WERI-Rb-1 (cell line): ENCODE data around the gene IMPDH2.

Experiments
- DNase-seq: peaks from one replicate; pipeline ENCODE4 v3.0.0-alpha.2; 2020
- H3K27ac ChIP-seq: fragments of 250-450 bp; sonication (Bioruptor Pico); 2 replicates; pipeline ENCODE4 v1.5.1; 2020; ENCODE audit warnings: mild to moderate bottlenecking, moderate library complexity
- H3K27me3 ChIP-seq: fragments of 250-450 bp; sonication (Bioruptor Pico); 2 replicates; pipeline ENCODE4 v1.5.1; 2021; ENCODE audit warnings: mild to moderate bottlenecking, low read depth, moderate library complexity; ENCODE audit not compliant: insufficient read depth, severe bottlenecking
- H3K36me3 ChIP-seq: fragments of 250-450 bp; sonication (Bioruptor Pico); 2 replicates; pipeline ENCODE4 v1.5.1; 2020; ENCODE audit warnings: mild to moderate bottlenecking, moderate library complexity
- H3K4me3 ChIP-seq: 2 replicates; pipeline ENCODE4 v1.5.1; 2011; ENCODE audit warnings: low read depth, mild to moderate bottlenecking, control low read depth, low read length
- H3K9me3 ChIP-seq: fragments of 250-450 bp; sonication (Bioruptor Pico); 2 replicates; pipeline ENCODE4 v1.5.1; 2021; ENCODE audit warnings: mild to moderate bottlenecking, moderate library complexity; ENCODE audit not compliant: severe bottlenecking
- CTCF ChIP-seq: IDR thresholded peaks from 2 replicates; pipeline ENCODE4 v1.5.1; 2011; ENCODE audit warnings: low read depth, mild to moderate bottlenecking, control low read depth, inconsistent platforms, low read length

Gene IMPDH2

GRCh38 chr3:49025005-49025792 lies 4.0 kb downstream of the IMPDH2 start:
- H3K36me3 ChIP-seq, result peaks cover 62% of the 10 kb centered on the region
- no peaks in the 10 kb centered on the region for H3K9me3 ChIP-seq
- TF ChIP-seq CTCF, result no peak
- DNase-seq, result no peak
- H3K27ac ChIP-seq, result no peak overlapping the region
- H3K27me3 ChIP-seq, result no peaks in the 10 kb centered on the region
- no peak overlapping the region for H3K4me3 ChIP-seq

- TF ChIP-seq CTCF, result no peak
- no peaks in the 10 kb centered on the region for H3K27me3 ChIP-seq
- H3K4me3 ChIP-seq, result no peak overlapping the region
- DNase-seq, result no peak
- no peaks in the 10 kb centered on the region for H3K9me3 ChIP-seq
- H3K27ac ChIP-seq, result no peak overlapping the region
- H3K36me3 ChIP-seq, result peaks cover 56% of the 10 kb centered on the region
Observed at GRCh38 chr3:49024449-49024848, 4.7 kb downstream of the IMPDH2 start.

GRCh38 chr3:49023775-49024174 lies 5.4 kb downstream of the IMPDH2 start:
- peaks cover 56% of the 10 kb centered on the region for H3K36me3 ChIP-seq
- TF ChIP-seq CTCF, result no peak

DNA sequence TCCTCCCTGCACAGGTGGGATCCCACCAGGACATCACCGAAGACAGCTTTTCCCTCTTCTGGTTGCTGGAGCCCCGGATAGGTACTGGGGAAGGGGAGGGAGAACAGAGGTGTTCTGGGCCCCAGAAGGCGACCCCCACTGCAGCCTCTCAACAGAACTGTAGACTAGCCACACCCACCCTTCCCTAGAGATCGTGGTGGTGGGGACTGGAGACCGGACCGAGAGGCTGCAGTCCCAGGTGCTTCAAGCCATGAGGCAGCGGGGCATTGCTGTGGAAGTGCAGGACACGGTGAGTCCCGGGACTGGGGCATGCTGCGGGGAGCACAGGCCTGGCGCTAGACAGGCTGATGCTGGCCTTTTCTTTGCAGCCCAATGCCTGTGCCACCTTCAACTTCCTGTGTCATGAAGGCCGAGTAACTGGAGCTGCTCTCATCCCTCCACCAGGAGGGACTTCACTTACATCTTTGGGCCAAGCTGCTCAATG lies 6.5 kb downstream of the IMPDH2 start:
- no peaks in the 10 kb centered on the region for H3K27me3 ChIP-seq
- H3K4me3 ChIP-seq, result peak overlapping the region; percentile 75
- H3K9me3 ChIP-seq, result no peaks in the 10 kb centered on the region
- peak overlapping the region; percentile 97 for H3K27ac ChIP-seq
- H3K36me3 ChIP-seq, result peaks cover 47% of the 10 kb centered on the region
- TF ChIP-seq CTCF, result no peak
- DNase-seq, result no peak

More at GRCh38 chr3:49023775-49024174, 5.4 kb downstream of the IMPDH2 start:
- Histone ChIP-seq H3K27me3 (no peaks in the 10 kb centered on the region), H3K9me3 (no peaks in the 10 kb centered on the region), H3K27ac (no peak overlapping the region), H3K4me3 (no peak overlapping the region)
- no peak for DNase-seq

GRCh38 chr3:49021813-49022687 lies 7.1 kb downstream of the IMPDH2 start, which contains the start of gene NDUFAF3:
Gene NDUFAF3, plus strand, starts transcription at chr3:49022121. Its CDS starts 24 bp downstream, at chr3:49022145.
- H3K9me3 ChIP-seq, result no peaks in the 10 kb centered on the region
- peak; percentile 95 for DNase-seq
- peak; percentile 96 for TF ChIP-seq CTCF
- peak within 1 kb of the TSS; percentile 75 for H3K4me3 ChIP-seq
- H3K27me3 ChIP-seq, result no peaks in the 10 kb centered on the region
- H3K27ac ChIP-seq, result peak within 1 kb of the TSS; percentile 97
- H3K36me3 ChIP-seq, result peaks cover 40% of the 10 kb centered on the region
